Measurements from ENCODE around the gene PPA1.

- TF ChIP-seq CTCF (IDR thresholded peaks at IDR 0.05; ENCODE audit: insufficient read depth, low read length, poor library complexity, severe bottlenecking): no peak
- no peak for TF ChIP-seq EZH2phosphoT487 (conservative IDR thresholded peaks at IDR 0.05; ENCODE audit: low read length)
Observed at GRCh38 chr10:70176441-70176840, 56.8 kb downstream of the PPA1 start.
